Tibial nerve (tissue), 4 donors: ENCODE results near the gene ABHD10.

Source experiments
- CTCF ChIP-seq, 5 experiments: fragments of 200-600 bp in 3 of 5; fragments of 450-650 bp in 2 of 5; sonication (generic) in 3 of 5; IDR thresholded peaks; one replicate each; pipeline ENCODE4 v1.5.1; 2016 to 2019; ENCODE audit warnings: antibody characterized with exemption in 5 of 5, mild to moderate bottlenecking in 3 of 5, moderate library complexity in 2 of 5
- EP300 ChIP-seq, 2 donors: sonication (generic); formaldehyde crosslinking; IDR thresholded peaks; one replicate each; pipeline ENCODE4 v1.6.1; 2017; ENCODE audit warnings: antibody characterized with exemption in 2 of 2, mild to moderate bottlenecking in 1 of 2
- POLR2A ChIP-seq, 2 donors: fragments of 450-650 bp; IDR thresholded peaks; one replicate each; pipeline ENCODE4 v1.6.1; 2017; ENCODE audit warnings: antibody characterized with exemption in 2 of 2, mild to moderate bottlenecking in 2 of 2, moderate library complexity in 2 of 2

GRCh38 chr3:112000367-112000771 lies 21.5 kb downstream of the ABHD10 start:
- no peak for TF ChIP-seq CTCF (IDR thresholded peaks at IDR 0.05)
- TF ChIP-seq POLR2A (IDR thresholded peaks at IDR 0.05) = no peak
- TF ChIP-seq EP300 (IDR thresholded peaks at IDR 0.05) = no peak
